IMR-90 (cell line): ENCODE measurements around the gene CREBBP. TPM values are rescaled to one million over a fixed set of nuclear protein-coding genes. Genes with fewer than 3 reads are reported as not detected.

Experiments used
- ATAC-seq: fragments of 200-7000 bp; cut with Tn5 transposase; 2 replicates; pipeline ENCODE4 v1.9.1; 2020; ENCODE audit warnings: low read depth, mild to moderate bottlenecking, moderate library complexity
- BruUV-seq: library from RNA; stranded (reverse); fragments of 400-500 nt; replicated peaks from 2 replicates; lab custom pipeline; 2021; lab: Mats Ljungman, UMichigan
- CTCF ChIA-PET: fragments of 300-600 bp; formaldehyde crosslinking; extraction: SDS; loops from one replicate; lab custom pipeline; 2021; ENCODE audit warnings: antibody characterized with exemption; lab: Yijun Ruan, JAX
- POLR2A ChIA-PET: fragments of 300-600 bp; sonication (Branson Sonifier 250); formaldehyde crosslinking; loops from one replicate; lab custom pipeline; 2022; ENCODE audit warnings: antibody characterized with exemption; ENCODE audit not compliant: unreplicated experiment; lab: Charles Lee
- DNase-seq: peaks from one replicate; pipeline ENCODE4 v3.0.0; 2013
- H2AFZ ChIP-seq: replicated peaks from 2 replicates; pipeline ENCODE3; 2013; ENCODE audit warnings: low read length, mild to moderate bottlenecking; ENCODE audit not compliant: poor library complexity
- H2AK5ac ChIP-seq: 2 replicates; pipeline ENCODE4 v1.6.1; 2013; ENCODE audit warnings: low read depth, low read length, inconsistent platforms
- H2AK9ac ChIP-seq: replicated peaks from 2 replicates; pipeline ENCODE3; 2013; ENCODE audit warnings: mild to moderate bottlenecking, low read depth, low read length, moderate library complexity; ENCODE audit not compliant: poor library complexity
- H2BK120ac ChIP-seq: 2 replicates; pipeline ENCODE4 v1.6.1; 2013; ENCODE audit warnings: low read depth, low read length, inconsistent platforms
- H2BK15ac ChIP-seq: 3 replicates; pipeline ENCODE4 v1.6.1; 2013; ENCODE audit warnings: low read depth, low read length, inconsistent platforms
- H2BK20ac ChIP-seq: 2 replicates; pipeline ENCODE4 v1.6.1; 2013; ENCODE audit warnings: low read depth, mild to moderate bottlenecking, inconsistent platforms, low read length, moderate library complexity
- H2BK5ac ChIP-seq: 2 replicates; pipeline ENCODE4 v1.6.1; 2013; ENCODE audit warnings: mild to moderate bottlenecking, low read depth, low read length, inconsistent platforms; ENCODE audit not compliant: poor library complexity, severe bottlenecking
- H3K14ac ChIP-seq: replicated peaks from 2 replicates; pipeline ENCODE4 v1.6.1; 2013; ENCODE audit warnings: low read depth, low read length, inconsistent platforms
- H3K18ac ChIP-seq: 2 replicates; pipeline ENCODE4 v1.6.1; 2013; ENCODE audit warnings: low read depth, low read length, control low read depth
- H3K23ac ChIP-seq: 2 replicates; pipeline ENCODE4 v1.6.1; 2013; ENCODE audit warnings: low read depth, low read length, inconsistent platforms
- H3K27ac ChIP-seq: 2 replicates; pipeline ENCODE4 v1.5.1; 2013; ENCODE audit warnings: mild to moderate bottlenecking, control low read depth, low read length; ENCODE audit not compliant: insufficient read depth
- H3K27me3 ChIP-seq: 2 replicates; pipeline ENCODE4 v1.6.1; 2013; ENCODE audit warnings: low read length; ENCODE audit not compliant: control insufficient read depth, insufficient read depth
- H3K36me3 ChIP-seq: 2 replicates; pipeline ENCODE4 v1.6.1; 2013; ENCODE audit warnings: low read length, mixed read lengths; ENCODE audit not compliant: control insufficient read depth, insufficient read depth
- H3K4ac ChIP-seq: 2 replicates; pipeline ENCODE4 v1.6.1; 2013; ENCODE audit warnings: low read depth, low read length, inconsistent platforms
- H3K4me1 ChIP-seq: 2 replicates; pipeline ENCODE4 v1.6.1; 2013; ENCODE audit warnings: low read length, mixed read lengths; ENCODE audit not compliant: control insufficient read depth, insufficient read depth
- H3K4me2 ChIP-seq: 2 replicates; pipeline ENCODE4 v1.6.1; 2013; ENCODE audit warnings: low read depth, mild to moderate bottlenecking, control low read depth, low read length, moderate library complexity
- H3K4me3 ChIP-seq: 2 replicates; pipeline ENCODE4 v1.5.1; 2013; ENCODE audit warnings: low read depth, mild to moderate bottlenecking, control low read depth, low read length, moderate library complexity; ENCODE audit not compliant: insufficient read depth
- H3K56ac ChIP-seq: 2 replicates; pipeline ENCODE4 v1.6.1; 2013; ENCODE audit warnings: low read length, inconsistent platforms; ENCODE audit not compliant: insufficient read depth; ENCODE audit errors: extremely low read depth
- H3K79me1 ChIP-seq, 2 experiments: 2 replicates each; pipeline ENCODE4 v1.6.1; 2013; ENCODE audit warnings: low read length in 2 of 2, inconsistent platforms in 1 of 2, low read depth in 1 of 2
- H3K9ac ChIP-seq: 2 replicates; pipeline ENCODE4 v1.6.1; 2013; ENCODE audit warnings: low read depth, low read length, control low read depth
- H3K9me1 ChIP-seq: 2 replicates; pipeline ENCODE4 v1.6.1; 2013; ENCODE audit warnings: low read length, inconsistent platforms; ENCODE audit not compliant: insufficient read depth
- H3K9me3 ChIP-seq: 2 replicates; pipeline ENCODE4 v1.6.1; 2013; ENCODE audit warnings: low read length; ENCODE audit not compliant: control insufficient read depth, insufficient read depth
- H4K20me1 ChIP-seq: 2 replicates; pipeline ENCODE4 v1.6.1; 2013; ENCODE audit warnings: low read length, inconsistent platforms; ENCODE audit not compliant: insufficient read depth
- H4K5ac ChIP-seq: 2 replicates; pipeline ENCODE4 v1.6.1; 2013; ENCODE audit warnings: mild to moderate bottlenecking, low read depth, low read length, control low read depth
- H4K8ac ChIP-seq, 2 experiments: 2 replicates each; pipeline ENCODE4 v1.6.1; 2013; ENCODE audit warnings: low read depth in 2 of 2, low read length in 2 of 2, control low read depth in 1 of 2, inconsistent platforms in 1 of 2
- H4K91ac ChIP-seq: 2 replicates; pipeline ENCODE4 v1.6.1; 2013; ENCODE audit warnings: low read depth, low read length, inconsistent platforms; ENCODE audit not compliant: insufficient read depth
- BHLHE40 ChIP-seq: fragments of 150-350 bp; IDR thresholded peaks from 2 replicates; pipeline ENCODE4 v1.6.1; 2016; ENCODE audit warnings: mild to moderate bottlenecking, low read depth, low read length
- CEBPB ChIP-seq: IDR thresholded peaks from 2 replicates; pipeline ENCODE4 v1.6.1; 2012; ENCODE audit warnings: low read depth, low read length, improper control_type of control experiment
- CHD1 ChIP-seq: IDR thresholded peaks from 2 replicates; pipeline ENCODE4 v1.6.1; 2012; ENCODE audit warnings: low read depth, low read length, improper control_type of control experiment
- MAZ ChIP-seq: IDR thresholded peaks from 2 replicates; pipeline ENCODE4 v1.6.1; 2012; ENCODE audit warnings: low read depth, mild to moderate bottlenecking, low read length, improper control_type of control experiment, moderate library complexity, borderline replicate concordance
- MXI1 ChIP-seq: IDR thresholded peaks from 2 replicates; pipeline ENCODE4 v1.6.1; 2012; ENCODE audit warnings: low read depth, mild to moderate bottlenecking, low read length, moderate library complexity, borderline replicate concordance
- NFE2L2 ChIP-seq: fragments of 150-350 bp; IDR thresholded peaks from 2 replicates; pipeline ENCODE4 v1.6.1; 2016; ENCODE audit warnings: low read depth, mild to moderate bottlenecking, low read length
- RFX5 ChIP-seq: IDR thresholded peaks from 2 replicates; pipeline ENCODE4 v1.8.0; 2012; ENCODE audit warnings: low read depth, mild to moderate bottlenecking, low read length, moderate library complexity
- SMC3 ChIP-seq: fragments of 150-350 bp; IDR thresholded peaks from 2 replicates; pipeline ENCODE4 v1.6.1; 2016; ENCODE audit warnings: low read depth, mild to moderate bottlenecking, antibody characterized with exemption, low read length, moderate library complexity
- WGBS, 2 experiments: methylation state at CpG; one replicate each; pipeline versions ENCODE4 v1.1.5 to v1.1.7; 2013; ENCODE audit warnings: missing lambda C conversion rate in 2 of 2; ENCODE audit not compliant: insufficient read length in 1 of 2; ENCODE audit errors: extremely low coverage in 2 of 2; 5-methylcytosine and 5-hydroxymethylcytosine counted together
- dilution Hi-C: fragments of 300-500 bp; cut with HindIII; formaldehyde crosslinking; loops from one replicate; pipeline ENCODE4 v1.14.3; 2018; ENCODE audit warnings: low sequenced_read_pairs; ENCODE audit not compliant: unreplicated experiment
- in situ Hi-C: fragments of 300-500 bp; cut with MboI; formaldehyde crosslinking; loops from 3 replicates; pipeline ENCODE4 v1.14.3; 2019; ENCODE audit warnings: low sequenced_read_pairs, inconsistent platforms, mixed read lengths
- intact Hi-C: fragments of 100-400 bp; cut with micrococcal nuclease; formaldehyde crosslinking; loops from 2 replicates; pipeline ENCODE4 v1.10.0; 2022
- polyA plus RNA-seq, 3 experiments: library from polyadenylated mRNA; depleted of rRNA; stranded (reverse); fragments of >200 nt; gene quantifications; 2 replicates each; pipeline ENCODE4 v1.2.3, GENCODE V29; 2012; ENCODE audit warnings: low replicate concordance in 1 of 3
- total RNA-seq: library from RNA; depleted of rRNA; stranded (reverse); fragments of >200 nt; gene quantifications from 2 replicates; pipeline ENCODE4 v1.2.3, GENCODE V29; 2012
- TF ChIP-seq, protein P1 (sequence below): fragments of 150-350 bp; IDR thresholded peaks from 2 replicates; pipeline ENCODE4 v1.6.1; 2016; ENCODE audit warnings: low read depth, mild to moderate bottlenecking, low read length, moderate library complexity, borderline replicate concordance
- TF ChIP-seq, protein P2 (sequence below): conservative IDR thresholded peaks from 2 replicates; pipeline ENCODE4 v1.5.1; 2012; ENCODE audit warnings: mild to moderate bottlenecking, low read depth, low read length, improper control_type of control experiment

Gene CREBBP
- total and polyA plus RNA-seq, 2 of the 4 experiments (the other 2 are of a cell fraction) = 7.3 to 12.5 TPM

DNA sequence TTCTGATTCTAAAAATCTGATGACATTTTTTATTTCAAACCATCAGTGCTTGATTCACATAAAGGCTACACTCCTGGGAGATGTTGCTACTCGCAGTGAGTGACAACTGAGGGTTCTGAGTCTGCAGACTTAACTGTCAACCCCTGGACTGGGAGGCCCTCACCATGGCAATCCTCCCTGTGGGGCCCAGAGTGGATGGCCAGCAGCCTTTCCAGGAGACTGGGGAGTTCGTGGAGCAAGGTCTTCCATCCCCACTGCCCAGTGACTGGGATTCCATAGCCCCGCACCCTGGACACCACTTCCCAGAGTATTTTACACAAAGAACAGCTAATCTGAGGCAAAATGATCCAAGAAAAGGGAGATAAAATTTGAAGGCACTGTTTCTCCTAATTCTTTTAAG, 59.3 kb downstream of the CREBBP start:
- H4K91ac ChIP-seq = no peak overlapping the region
- dilution Hi-C loops = no loop called here
- no peak overlapping the region for H3K18ac ChIP-seq
- H3K56ac ChIP-seq = no peak overlapping the region
- no peak overlapping the region for H2BK120ac ChIP-seq
- 80% methylated on average over 1 of the region's 3 CpGs; no CpG with 5 or more reads in 1 of the 2 experiments for WGBS, 2 experiments
- in situ Hi-C loops = no loop called here
- intact Hi-C loops = no loop called here
- no peak overlapping the region for H3K4me2 ChIP-seq
- ChIA-PET POLR2A (no interaction called here), CTCF (no interaction called here)
- no peak overlapping the region for H3K23ac ChIP-seq
- H3K27ac ChIP-seq = no peak overlapping the region
- no peak overlapping the region for H2AFZ ChIP-seq
- peaks cover 54 to 95% of the 10 kb centered on the region in 2 experiments for H3K79me1 ChIP-seq
- no peaks in the 10 kb centered on the region for H3K27me3 ChIP-seq
- peaks cover 63% of the 10 kb centered on the region for H3K9me1 ChIP-seq
- H4K5ac ChIP-seq = no peak overlapping the region
- no peak overlapping the region for H2BK5ac ChIP-seq
- peaks cover 100% of the 10 kb centered on the region for H4K20me1 ChIP-seq
- H3K4ac ChIP-seq = no peak overlapping the region
- no peak for ATAC-seq
- no peak overlapping the region for H4K8ac ChIP-seq
- H2AK5ac ChIP-seq = no peak overlapping the region
- TF ChIP-seq MXI1 (no peak), BHLHE40 (no peak), MAZ (no peak), SMC3 (no peak), CEBPB (no peak), CHD1 (no peak), RFX5 (no peak), NFE2L2 (no peak)
- TF ChIP-seq, protein P1, sequence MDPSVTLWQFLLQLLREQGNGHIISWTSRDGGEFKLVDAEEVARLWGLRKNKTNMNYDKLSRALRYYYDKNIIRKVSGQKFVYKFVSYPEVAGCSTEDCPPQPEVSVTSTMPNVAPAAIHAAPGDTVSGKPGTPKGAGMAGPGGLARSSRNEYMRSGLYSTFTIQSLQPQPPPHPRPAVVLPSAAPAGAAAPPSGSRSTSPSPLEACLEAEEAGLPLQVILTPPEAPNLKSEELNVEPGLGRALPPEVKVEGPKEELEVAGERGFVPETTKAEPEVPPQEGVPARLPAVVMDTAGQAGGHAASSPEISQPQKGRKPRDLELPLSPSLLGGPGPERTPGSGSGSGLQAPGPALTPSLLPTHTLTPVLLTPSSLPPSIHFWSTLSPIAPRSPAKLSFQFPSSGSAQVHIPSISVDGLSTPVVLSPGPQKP = no peak
- TF ChIP-seq, protein P2, sequence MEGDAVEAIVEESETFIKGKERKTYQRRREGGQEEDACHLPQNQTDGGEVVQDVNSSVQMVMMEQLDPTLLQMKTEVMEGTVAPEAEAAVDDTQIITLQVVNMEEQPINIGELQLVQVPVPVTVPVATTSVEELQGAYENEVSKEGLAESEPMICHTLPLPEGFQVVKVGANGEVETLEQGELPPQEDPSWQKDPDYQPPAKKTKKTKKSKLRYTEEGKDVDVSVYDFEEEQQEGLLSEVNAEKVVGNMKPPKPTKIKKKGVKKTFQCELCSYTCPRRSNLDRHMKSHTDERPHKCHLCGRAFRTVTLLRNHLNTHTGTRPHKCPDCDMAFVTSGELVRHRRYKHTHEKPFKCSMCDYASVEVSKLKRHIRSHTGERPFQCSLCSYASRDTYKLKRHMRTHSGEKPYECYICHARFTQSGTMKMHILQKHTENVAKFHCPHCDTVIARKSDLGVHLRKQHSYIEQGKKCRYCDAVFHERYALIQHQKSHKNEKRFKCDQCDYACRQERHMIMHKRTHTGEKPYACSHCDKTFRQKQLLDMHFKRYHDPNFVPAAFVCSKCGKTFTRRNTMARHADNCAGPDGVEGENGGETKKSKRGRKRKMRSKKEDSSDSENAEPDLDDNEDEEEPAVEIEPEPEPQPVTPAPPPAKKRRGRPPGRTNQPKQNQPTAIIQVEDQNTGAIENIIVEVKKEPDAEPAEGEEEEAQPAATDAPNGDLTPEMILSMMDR = no peak
- BruUV-seq = no TSS peak
- H2AK9ac ChIP-seq = no peak overlapping the region
- H2BK20ac ChIP-seq = no peak overlapping the region
- no peak overlapping the region for H3K14ac ChIP-seq
- H3K9me3 ChIP-seq = no peaks in the 10 kb centered on the region
- no peak overlapping the region for H3K4me3 ChIP-seq
- H3K36me3 ChIP-seq = no peaks in the 10 kb centered on the region
- DNase-seq = no peak
- no peak overlapping the region for H2BK15ac ChIP-seq
- H3K9ac ChIP-seq = no peak overlapping the region
- peaks cover 39% of the 10 kb centered on the region for H3K4me1 ChIP-seq
